Gastrocnemius medialis (tissue), 4 donors: ENCODE data around the gene ADGRB3. TPM values are rescaled to one million over a fixed set of nuclear protein-coding genes. Genes with fewer than 3 reads are reported as not detected.

Experiments
- ATAC-seq, 2 donors: fragments of 150-250 bp; one replicate each; pipeline ENCODE4 v1.9.1; 2016
- DNase-seq, 2 donors: peaks; one replicate each; pipeline ENCODE4 v3.0.0-alpha.2; 2019
- H3K27ac ChIP-seq, 4 donors: fragments of 200-600 bp; sonication (generic); 1 replicate in 1 of 4; 2 replicates in 3 of 4; pipeline ENCODE4 v1.5.1; 2016 to 2018; ENCODE audit warnings: mild to moderate bottlenecking in 2 of 4, moderate library complexity in 1 of 4
- H3K27me3 ChIP-seq, 3 donors: fragments of 200-600 bp; sonication (generic) in 2 of 3; 1 replicate in 1 of 3; 2 replicates in 2 of 3; pipeline versions ENCODE4 v1.5.1 to v1.6.0; 2016 to 2019; ENCODE audit warnings: mild to moderate bottlenecking in 1 of 3, moderate library complexity in 1 of 3
- H3K36me3 ChIP-seq, 2 donors: fragments of 200-600 bp; sonication (generic) in 1 of 2; one replicate each; pipeline ENCODE4 v1.5.1; 2017 to 2018
- H3K4me1 ChIP-seq, 2 donors: fragments of 200-600 bp; sonication (generic) in 1 of 2; one replicate each; pipeline ENCODE4 v1.5.1; 2016 to 2017; ENCODE audit warnings: mild to moderate bottlenecking in 2 of 2
- H3K4me3 ChIP-seq, 4 donors: fragments of 200-600 bp; sonication (generic) in 3 of 4; 1 replicate in 1 of 4; 2 replicates in 3 of 4; pipeline ENCODE4 v1.5.1; 2016 to 2019; ENCODE audit warnings: mild to moderate bottlenecking in 2 of 4
- H3K9me3 ChIP-seq, 3 donors: fragments of 200-600 bp; sonication (generic) in 2 of 3; 1 replicate in 1 of 3; 2 replicates in 2 of 3; pipeline ENCODE4 v1.5.1; 2016 to 2019
- POLR2A ChIP-seq, 2 donors: fragments of 450-650 bp; IDR thresholded peaks; one replicate each; pipeline ENCODE4 v1.6.1; 2017; ENCODE audit warnings: antibody characterized with exemption in 2 of 2, mild to moderate bottlenecking in 2 of 2, moderate library complexity in 2 of 2
- in situ Hi-C, 4 donors: fragments of 200-750 bp; cut with MboI; loops; one replicate each; pipeline versions ENCODE4 v1.15.0 to v1.8.0; 2017; ENCODE audit warnings: low sequenced_read_pairs in 4 of 4
- intact Hi-C: fragments of 100-400 bp; cut with DNase I; formaldehyde crosslinking; loops from one replicate; pipeline ENCODE4 v1.15.1; 2023; ENCODE audit warnings: low total_unique reads
- total RNA-seq, 4 donors: library from RNA; depleted of rRNA; stranded (reverse); fragments of >200 nt; gene quantifications; one replicate each; pipeline versions ENCODE4 v1.1.0 to v1.2.3, GENCODE V29; 2016
- TF ChIP-seq, protein P1 (sequence below), 5 experiments: fragments of 450-650 bp in 3 of 5; fragments of 200-600 bp in 2 of 5; sonication (generic) in 2 of 5; IDR thresholded peaks in 4 of 5; conservative IDR thresholded peaks in 1 of 5; 1 replicate in 4 of 5; 2 replicates in 1 of 5; pipeline ENCODE4 v1.5.1; 2016 to 2019; ENCODE audit warnings: antibody characterized with exemption in 5 of 5, mild to moderate bottlenecking in 3 of 5, moderate library complexity in 3 of 5

ADGRB3 gene
- total RNA-seq, 4 donors from 2014 or later: 0.56 to 0.58 (median 0.58) TPM; not detected in 1

DNA sequence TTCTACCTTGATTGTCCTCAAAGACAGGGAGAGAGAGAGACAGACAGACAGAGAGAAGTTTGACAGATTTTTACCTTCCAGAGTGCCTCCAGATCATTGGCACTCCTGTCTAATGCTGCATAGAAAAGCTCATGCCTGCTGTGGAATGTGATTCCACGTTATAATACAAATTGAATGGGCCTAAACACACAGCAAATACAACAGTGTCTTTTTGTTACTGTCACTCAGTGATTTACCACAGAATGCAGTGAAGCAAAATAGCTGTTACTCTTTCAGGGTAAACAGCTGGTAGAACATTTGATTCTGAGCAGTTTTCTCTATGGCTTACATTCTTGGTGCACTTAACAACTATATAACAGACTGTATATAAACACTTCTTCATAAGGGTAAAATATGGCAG, 603.0 kb downstream of the ADGRB3 start:
- intact Hi-C loops (no loop called here), in situ Hi-C loops (no loop called here)
- no peak for ATAC-seq
- H3K9me3 ChIP-seq: no peaks in the 10 kb centered on the region
- no peak overlapping the region for H3K4me3 ChIP-seq
- DNase-seq: no peak
- H3K4me1 ChIP-seq: no peaks in the 10 kb centered on the region
- no peaks in the 10 kb centered on the region for H3K27me3 ChIP-seq
- TF ChIP-seq, protein P1, sequence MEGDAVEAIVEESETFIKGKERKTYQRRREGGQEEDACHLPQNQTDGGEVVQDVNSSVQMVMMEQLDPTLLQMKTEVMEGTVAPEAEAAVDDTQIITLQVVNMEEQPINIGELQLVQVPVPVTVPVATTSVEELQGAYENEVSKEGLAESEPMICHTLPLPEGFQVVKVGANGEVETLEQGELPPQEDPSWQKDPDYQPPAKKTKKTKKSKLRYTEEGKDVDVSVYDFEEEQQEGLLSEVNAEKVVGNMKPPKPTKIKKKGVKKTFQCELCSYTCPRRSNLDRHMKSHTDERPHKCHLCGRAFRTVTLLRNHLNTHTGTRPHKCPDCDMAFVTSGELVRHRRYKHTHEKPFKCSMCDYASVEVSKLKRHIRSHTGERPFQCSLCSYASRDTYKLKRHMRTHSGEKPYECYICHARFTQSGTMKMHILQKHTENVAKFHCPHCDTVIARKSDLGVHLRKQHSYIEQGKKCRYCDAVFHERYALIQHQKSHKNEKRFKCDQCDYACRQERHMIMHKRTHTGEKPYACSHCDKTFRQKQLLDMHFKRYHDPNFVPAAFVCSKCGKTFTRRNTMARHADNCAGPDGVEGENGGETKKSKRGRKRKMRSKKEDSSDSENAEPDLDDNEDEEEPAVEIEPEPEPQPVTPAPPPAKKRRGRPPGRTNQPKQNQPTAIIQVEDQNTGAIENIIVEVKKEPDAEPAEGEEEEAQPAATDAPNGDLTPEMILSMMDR (IDR thresholded peaks at IDR 0.05 in 4 of 5, conservative IDR thresholded peaks at IDR 0.05 in 1 of 5): no peak
- no peak for TF ChIP-seq POLR2A (IDR thresholded peaks at IDR 0.05)
- no peaks in the 10 kb centered on the region for H3K36me3 ChIP-seq
- H3K27ac ChIP-seq: no peak overlapping the region

DNA sequence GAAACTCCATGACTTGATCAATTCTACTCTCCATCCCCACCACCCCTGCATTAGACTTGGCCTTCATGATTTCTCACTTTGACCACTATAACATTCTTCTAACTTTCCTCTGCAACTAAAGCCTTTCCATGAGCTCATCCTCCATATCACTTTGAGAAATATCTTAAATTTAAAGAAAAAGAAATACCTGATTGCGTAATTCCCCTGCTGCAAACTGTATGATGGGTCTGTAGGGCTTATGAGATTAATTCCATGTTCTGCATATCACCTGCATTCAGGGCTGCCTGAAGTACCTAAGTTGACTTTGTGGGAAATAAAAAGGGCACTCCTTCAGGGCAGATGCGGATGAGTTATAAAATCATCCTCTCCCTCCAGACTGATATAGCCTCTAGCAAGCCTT, 611.9 kb downstream of the ADGRB3 start:
- ATAC-seq (no peak), DNase-seq (no peak)
- Histone ChIP-seq H3K36me3 (no peaks in the 10 kb centered on the region), H3K4me1 (no peaks in the 10 kb centered on the region), H3K27ac (no peak overlapping the region), H3K9me3 (no peaks in the 10 kb centered on the region), H3K27me3 (no peaks in the 10 kb centered on the region), H3K4me3 (no peak overlapping the region)
- TF ChIP-seq POLR2A (IDR thresholded peaks at IDR 0.05): no peak
- TF ChIP-seq, protein P1 (IDR thresholded peaks at IDR 0.05 in 4 of 5, conservative IDR thresholded peaks at IDR 0.05 in 1 of 5): no peak
- intact Hi-C loops: no loop called here
- in situ Hi-C loops: no loop called here

DNA sequence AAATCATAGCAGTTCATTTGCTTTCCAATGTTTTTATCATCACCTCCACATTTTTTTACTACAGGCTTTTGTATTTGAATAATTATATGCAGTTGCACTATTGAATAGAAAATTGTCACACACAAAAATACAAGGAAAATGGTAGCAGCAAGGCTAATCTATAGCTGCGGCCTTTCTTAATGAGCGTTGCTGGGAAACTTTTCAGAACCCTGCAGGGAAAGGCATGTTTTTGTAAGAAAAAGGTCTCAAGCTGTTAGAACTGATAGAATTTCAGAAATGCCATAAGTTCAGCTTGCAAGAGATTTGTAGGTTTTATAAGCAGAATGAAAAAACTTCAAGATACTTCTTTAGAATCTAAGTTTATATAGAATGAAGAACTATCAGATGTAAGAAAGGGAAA, 625.9 kb downstream of the ADGRB3 start:
- TF ChIP-seq, protein P1 (IDR thresholded peaks at IDR 0.05 in 4 of 5, conservative IDR thresholded peaks at IDR 0.05 in 1 of 5): no peak
- no peak for TF ChIP-seq POLR2A (IDR thresholded peaks at IDR 0.05)
- Histone ChIP-seq H3K36me3 (no peaks in the 10 kb centered on the region), H3K27me3 (no peaks in the 10 kb centered on the region), H3K4me3 (no peak overlapping the region), H3K4me1 (no peaks in the 10 kb centered on the region), H3K27ac (no peak overlapping the region), H3K9me3 (no peaks in the 10 kb centered on the region)
- ATAC-seq: no peak
- in situ Hi-C loops: no loop called here
- intact Hi-C loops: no loop called here
- DNase-seq: no peak

DNA sequence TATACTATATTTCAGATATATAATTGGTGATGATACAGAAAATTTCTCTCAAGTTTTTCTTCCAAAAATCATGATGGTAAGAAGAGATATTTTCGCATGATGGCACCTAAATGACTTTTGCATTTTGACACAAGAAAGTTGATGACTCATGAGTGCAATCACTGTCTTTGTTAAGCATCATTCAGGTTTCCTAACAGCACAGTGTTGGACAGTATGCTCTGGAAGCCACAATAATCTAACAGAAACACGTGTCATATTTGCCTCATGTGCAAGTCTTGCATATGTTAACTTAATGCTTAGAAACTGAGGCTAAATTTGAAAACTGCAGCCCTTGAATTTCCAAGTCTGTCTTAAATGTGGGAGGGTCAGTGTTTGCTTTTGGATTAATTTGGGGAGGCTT, 628.2 kb downstream of the ADGRB3 start:
- in situ Hi-C loops: no loop called here
- no peak overlapping the region for H3K27ac ChIP-seq
- no peak for ATAC-seq
- TF ChIP-seq POLR2A (IDR thresholded peaks at IDR 0.05): no peak
- TF ChIP-seq, protein P1 (IDR thresholded peaks at IDR 0.05 in 4 of 5, conservative IDR thresholded peaks at IDR 0.05 in 1 of 5): no peak
- H3K36me3 ChIP-seq: no peaks in the 10 kb centered on the region
- H3K27me3 ChIP-seq: no peaks in the 10 kb centered on the region
- H3K4me1 ChIP-seq: no peaks in the 10 kb centered on the region
- H3K4me3 ChIP-seq: no peak overlapping the region
- DNase-seq: no peak
- intact Hi-C loops: no loop called here
- H3K9me3 ChIP-seq: no peaks in the 10 kb centered on the region

DNA sequence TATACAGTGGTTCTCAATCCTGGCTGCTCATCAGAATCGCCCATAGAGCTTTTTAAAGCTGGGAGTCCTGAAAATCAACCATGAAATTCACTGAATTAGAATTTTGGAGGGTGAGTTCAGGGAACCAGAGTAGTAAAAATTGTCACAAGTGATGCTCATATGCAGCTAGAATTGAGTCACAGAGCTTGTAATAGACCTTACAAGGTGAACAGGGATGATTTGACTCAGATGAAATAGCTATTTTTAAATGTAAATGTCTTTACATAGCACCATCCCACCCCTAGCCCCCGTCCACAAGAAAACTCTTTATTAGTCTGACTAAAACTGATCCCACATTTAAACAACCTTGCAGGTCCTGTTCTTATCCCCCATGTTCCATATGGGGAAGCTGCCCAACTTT, 630.0 kb downstream of the ADGRB3 start:
- no peaks in the 10 kb centered on the region for H3K36me3 ChIP-seq
- intact Hi-C loops: no loop called here
- H3K9me3 ChIP-seq: no peaks in the 10 kb centered on the region
- in situ Hi-C loops: no loop called here
- H3K4me3 ChIP-seq: no peak overlapping the region
- DNase-seq (no peak), ATAC-seq (no peak)
- TF ChIP-seq, protein P1 (IDR thresholded peaks at IDR 0.05 in 4 of 5, conservative IDR thresholded peaks at IDR 0.05 in 1 of 5): no peak
- TF ChIP-seq POLR2A (IDR thresholded peaks at IDR 0.05): no peak
- no peaks in the 10 kb centered on the region for H3K4me1 ChIP-seq
- no peak overlapping the region for H3K27ac ChIP-seq
- H3K27me3 ChIP-seq: no peaks in the 10 kb centered on the region
